Heart right ventricle (tissue), 16 donors: Measurements from ENCODE around the gene HLA-C. TPM values are rescaled to one million over a fixed set of nuclear protein-coding genes. Genes with fewer than 3 reads are reported as not detected.
A peak's percentile ranks its signal among the peaks of the same experiment; 100 is the strongest.

Source experiments
- ATAC-seq, 8 donors: fragments of 200-7000 bp; cut with Tn5 transposase; one replicate each; pipeline ENCODE4 v1.9.1; 2020; ENCODE audit warnings: mild to moderate bottlenecking in 8 of 8, moderate library complexity in 8 of 8, moderate number of reproducible peaks in 1 of 8
- DNase-seq, 2 donors: peaks; one replicate each; pipeline ENCODE4 v3.0.0-alpha.2; 2020
- H3K27ac ChIP-seq, 10 donors: fragments of 200-600 bp; sonication (generic) in 2 of 10; one replicate each; pipeline versions ENCODE4 v1.5.0 to v1.8.0; 2020 to 2022; ENCODE audit warnings: mild to moderate bottlenecking in 3 of 10
- H3K27me3 ChIP-seq, 7 donors: fragments of 200-600 bp; one replicate each; pipeline ENCODE4 v1.8.0; 2021 to 2022; ENCODE audit warnings: mild to moderate bottlenecking in 2 of 7
- H3K36me3 ChIP-seq, 9 donors: fragments of 200-600 bp; sonication (generic) in 1 of 9; one replicate each; pipeline versions ENCODE4 v1.5.0 to v1.8.0; 2020 to 2022; ENCODE audit warnings: mild to moderate bottlenecking in 2 of 9
- H3K4me1 ChIP-seq, 9 donors: fragments of 200-600 bp; sonication (generic) in 1 of 9; one replicate each; pipeline versions ENCODE4 v1.5.0 to v1.8.0; 2020 to 2022; ENCODE audit warnings: mild to moderate bottlenecking in 4 of 9
- H3K4me3 ChIP-seq, 10 donors: fragments of 200-600 bp; sonication (generic) in 2 of 10; one replicate each; pipeline versions ENCODE4 v1.5.0 to v1.8.0; 2020 to 2022; ENCODE audit warnings: mild to moderate bottlenecking in 7 of 10, moderate library complexity in 2 of 10
- H3K9me3 ChIP-seq, 11 donors: fragments of 200-600 bp in 10 of 11; sonication (generic) in 2 of 11; one replicate each; pipeline versions ENCODE4 v1.5.0 to v1.8.0; 2013 to 2022; ENCODE audit warnings: mild to moderate bottlenecking in 2 of 11, control low read depth in 1 of 11, moderate library complexity in 1 of 11
- CTCF ChIP-seq, 9 donors: fragments of 200-600 bp; sonication (generic) in 2 of 9; IDR thresholded peaks; one replicate each; pipeline versions ENCODE4 v1.5.0 to v1.8.0; 2021 to 2022; ENCODE audit warnings: antibody characterized with exemption in 9 of 9, mild to moderate bottlenecking in 5 of 9, moderate library complexity in 1 of 9
- WGBS, 2 donors: extraction: QIAGEN DNeasy Blood & Tissue Kit; methylation state at CpG; one replicate each; pipeline ENCODE4 v1.1.7; 2013; ENCODE audit warnings: inconsistent platforms in 1 of 2; 5-methylcytosine and 5-hydroxymethylcytosine counted together
- intact Hi-C, 10 donors: fragments of 100-400 bp; cut with DNase I; formaldehyde crosslinking; loops; one replicate each; pipeline versions ENCODE4 v1.11.1 to v1.14.2; 2022
- polyA plus RNA-seq, 2 donors: library from polyadenylated mRNA; stranded (reverse); fragments of 200-250 nt; gene quantifications; one replicate each; pipeline ENCODE4 v1.2.3, GENCODE V29; 2013
- total RNA-seq, 10 donors: library from RNA; stranded (reverse); fragmentation: NEBNext Ultra II Directional in 3 of 10; extraction: Animal tissue kit (Norgen Biotek cat#: 25700) in 3 of 10; gene quantifications; one replicate each; pipeline versions ENCODE4 v1.2.1 to v1.2.4, GENCODE V29; 2021 to 2023
- donor health status: Arrhythmogenic right ventricular cardiomyopathy.
- donor health status: ischemic (EF 13 %, LVEDD 7.1; RV severe dilation, severe dysfunction).
- donor health status: healthy with polysubstance abuse.
- donor health status: DM: no; HTN: yes; CAD: no.
- donor health status: DM: no; HTN: no; CAD: no.
- donor health status: ischemic (EF 25% LVEDD 6.9; RV normal size, moderate dysfunction).
- donor health status: ischemic (EF 25% LVEDD 5.7; RV mildly dilated, moderate dysfunction).
- donor health status: healthy.
- donor health status: DM: yes; HTN: yes; CAD: no.
- donor health status: Ischemic cardiomyopathy.
- donor health status: ischemic (EF 35%, LVEDD 5.7; RV mildly dilated, moderate dysfunction).
- donor health status: nonischemic (EF 11% LVEDD 7.7; RV severe dilation, severe dysfunction).
- donor health status: DM: yes; HTN: yes; CAD: no.
- donor health status: PGD.
- donor health status: ischemic (EF 29% LVEDD 5.4; RV normal size, mild dysfunction).
- donor health status: nonischemic (EF 23%, LVEDD 6.1; RV moderate dilation, normal function).

The HLA-C gene
- total and polyA plus RNA-seq, 12 donors = 121 to 1,262 (median 232) TPM

GRCh38 chr6:31309641-31310040 lies 37.7 kb upstream of the HLA-C start:
- 77 to 86% methylated on average over 2 of the region's 2 CpGs for WGBS, 2 donors
- H3K4me1 ChIP-seq = peaks cover 0 to 15% (median 9%) of the 10 kb centered on the region in 9 donors
- ATAC-seq (no peak), DNase-seq (no peak)
- intact Hi-C loops = no loop called here
- no peak for TF ChIP-seq CTCF (IDR thresholded peaks at IDR 0.05)
- peaks cover 4 to 83% (median 50%) of the 10 kb centered on the region in 7 donors for H3K27me3 ChIP-seq
- no peak overlapping the region for H3K4me3 ChIP-seq
- H3K27ac ChIP-seq = no peak overlapping the region
- no peaks in the 10 kb centered on the region for H3K9me3 ChIP-seq
- H3K36me3 ChIP-seq = no peaks in the 10 kb centered on the region

DNA sequence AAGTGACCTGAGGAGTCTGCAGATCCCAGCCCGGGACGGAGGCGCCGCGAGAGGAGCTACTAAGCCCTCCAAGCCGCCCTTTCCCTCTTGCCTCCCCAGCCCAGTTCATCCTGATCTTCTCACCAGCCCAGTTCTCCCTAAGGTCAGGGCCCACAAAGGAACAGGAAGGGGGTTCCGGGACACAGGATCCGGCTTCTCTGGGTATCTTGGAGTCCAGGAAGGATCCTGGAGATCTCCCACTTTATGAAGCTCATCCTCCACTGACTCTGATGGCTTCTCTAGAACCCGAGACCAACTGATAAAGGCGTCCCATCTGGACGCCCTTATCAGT lies 36.9 kb upstream of the HLA-C start:
- ATAC-seq = peak in 1 of 8 donors; percentile 14
- peak overlapping the region in 8 of 10 donors; percentile 13 to 53 (median 48) for H3K4me3 ChIP-seq
- no peak for DNase-seq

DNA sequence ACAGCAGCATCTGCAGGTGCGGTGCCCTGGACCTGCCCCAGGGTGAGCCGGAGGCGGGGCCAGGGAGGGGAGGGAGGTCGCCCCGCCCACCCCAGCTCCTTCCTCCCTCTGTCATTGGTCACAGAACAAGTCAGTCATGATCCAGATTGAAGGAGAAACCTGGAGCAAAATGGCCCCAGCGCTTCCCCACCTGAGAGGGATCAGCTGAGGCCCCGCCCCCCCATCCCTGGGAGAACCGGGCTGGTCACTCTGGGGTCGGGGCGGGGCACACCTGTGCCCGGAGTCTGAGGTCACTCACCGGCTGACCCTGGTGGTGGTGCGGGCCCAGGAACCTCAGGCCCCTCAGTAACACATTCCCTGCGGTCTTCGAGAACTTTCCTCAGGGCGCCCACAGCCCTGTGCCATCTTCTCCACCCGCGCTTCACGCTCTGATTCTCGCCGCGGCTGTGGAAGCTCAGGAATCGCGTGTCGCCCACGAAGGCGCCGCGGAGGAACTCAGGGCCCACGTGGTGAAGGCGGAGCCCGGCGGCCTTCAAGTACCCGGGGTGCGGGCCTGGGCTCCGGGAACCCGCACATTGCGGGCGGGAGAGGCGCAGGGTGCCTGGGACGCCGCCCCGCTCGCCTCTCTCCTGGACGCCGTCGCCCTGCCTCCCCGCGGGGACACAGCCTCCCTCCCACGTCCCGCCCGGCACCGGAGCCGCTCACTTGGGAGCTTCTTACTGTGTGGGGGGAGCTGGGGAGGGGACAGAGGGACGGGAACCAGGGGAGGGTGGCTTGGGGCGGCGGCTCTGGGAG lies 36.4 kb upstream of the HLA-C start:
- Histone ChIP-seq H3K4me1 (peaks cover 0 to 15% (median 9%) of the 10 kb centered on the region in 9 donors), H3K9me3 (no peaks in the 10 kb centered on the region), H3K27ac (no peak overlapping the region), H3K36me3 (no peaks in the 10 kb centered on the region), H3K27me3 (peaks cover 0 to 76% (median 40%) of the 10 kb centered on the region in 7 donors), H3K4me3 (peak overlapping the region in 9 of 10 donors; percentile 13 to 53 (median 44))
- ATAC-seq = peak in 6 of 8 donors; percentile 11 to 61 (median 36)
- DNase-seq = peak in 1 of 2 donors; percentile 23
- WGBS, 2 donors = 2 to 8% methylated on average over 53 to 56 of the region's 57 CpGs
- TF ChIP-seq CTCF (IDR thresholded peaks at IDR 0.05) = no peak
- intact Hi-C loops = no loop called here

More for the DNA sequence above, 36.9 kb upstream of the HLA-C start:
- intact Hi-C loops = no loop called here
- Histone ChIP-seq H3K27ac (no peak overlapping the region), H3K4me1 (peaks cover 0 to 15% (median 9%) of the 10 kb centered on the region in 9 donors), H3K27me3 (peaks cover under 1 to 77% (median 44%) of the 10 kb centered on the region in 7 donors), H3K36me3 (no peaks in the 10 kb centered on the region), H3K9me3 (no peaks in the 10 kb centered on the region)
- TF ChIP-seq CTCF (IDR thresholded peaks at IDR 0.05) = no peak
- WGBS, 2 donors = 17 to 24% methylated on average over 7 to 11 of the region's 11 CpGs

GRCh38 chr6:31307669-31308049 lies 35.8 kb upstream of the HLA-C start:
- Histone ChIP-seq H3K27ac (no peak overlapping the region), H3K27me3 (peaks cover 0 to 70% (median 40%) of the 10 kb centered on the region in 7 donors), H3K4me3 (peak overlapping the region in 4 of 10 donors; percentile 23 to 52 (median 48)), H3K36me3 (no peaks in the 10 kb centered on the region), H3K4me1 (peaks cover 0 to 15% (median 9%) of the 10 kb centered on the region in 9 donors), H3K9me3 (no peaks in the 10 kb centered on the region)
- DNase-seq = no peak
- TF ChIP-seq CTCF (IDR thresholded peaks at IDR 0.05) = no peak
- WGBS, 2 donors = 45 to 73% methylated on average over 14 of the region's 14 CpGs
- no peak for ATAC-seq
- intact Hi-C loops = no loop called here
